Activated T-cell treated with anti-CD3 and anti-CD28 coated beads, Interleukin-2, amount 50 U/mL, for 24 hours (primary cell): ENCODE data around the gene FEM1C.

Source experiments
- DNase-seq: peaks from one replicate; pipeline ENCODE4 v3.0.0-alpha.2; 2020
- H3K27ac Mint-ChIP-seq: 2 replicates; pipeline ENCODE4 v1.8.0; 2020; ENCODE audit warnings: mild to moderate bottlenecking, mixed read lengths
- H3K27me3 Mint-ChIP-seq: 2 replicates; pipeline ENCODE4 v1.8.0; 2020; ENCODE audit warnings: mixed read lengths
- H3K36me3 Mint-ChIP-seq: 2 replicates; pipeline ENCODE4 v1.8.0; 2020; ENCODE audit warnings: low read depth, mixed read lengths
- H3K4me1 Mint-ChIP-seq: 2 replicates; pipeline ENCODE4 v1.8.0; 2020; ENCODE audit warnings: low read depth, mixed read lengths
- H3K4me3 Mint-ChIP-seq: 2 replicates; pipeline ENCODE4 v1.8.0; 2020; ENCODE audit warnings: mild to moderate bottlenecking, moderate library complexity, mixed read lengths
- H3K9me3 Mint-ChIP-seq: 2 replicates; pipeline ENCODE4 v1.8.0; 2020; ENCODE audit warnings: mixed read lengths

Gene FEM1C

DNA sequence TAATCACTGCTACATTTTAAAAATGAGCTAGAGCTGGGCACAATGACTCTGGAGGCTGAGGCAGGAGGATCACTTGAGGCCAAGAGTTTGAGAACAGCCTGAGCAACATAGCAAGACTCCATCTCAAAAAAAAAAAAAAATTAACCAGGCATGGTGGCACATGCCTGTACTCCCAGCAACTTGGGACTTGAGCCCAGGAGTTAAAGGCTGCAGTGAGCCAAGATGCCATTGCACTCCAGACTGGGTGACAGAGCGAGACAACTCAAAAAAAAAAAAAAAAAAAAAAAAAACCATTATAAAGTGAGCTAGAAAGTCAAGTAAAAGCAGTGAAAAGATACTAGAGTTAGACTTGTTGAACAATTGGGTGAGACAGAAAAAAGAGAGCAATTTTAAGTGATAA lies 28.2 kb downstream of the FEM1C start:
- Mint-ChIP-seq H3K4me3 (no peak overlapping the region), H3K27me3 (no peaks in the 10 kb centered on the region), H3K36me3 (peaks cover 27% of the 10 kb centered on the region), H3K27ac (no peak overlapping the region), H3K4me1 (peaks cover 10% of the 10 kb centered on the region), H3K9me3 (peaks cover 10% of the 10 kb centered on the region)
- no peak for DNase-seq

DNA sequence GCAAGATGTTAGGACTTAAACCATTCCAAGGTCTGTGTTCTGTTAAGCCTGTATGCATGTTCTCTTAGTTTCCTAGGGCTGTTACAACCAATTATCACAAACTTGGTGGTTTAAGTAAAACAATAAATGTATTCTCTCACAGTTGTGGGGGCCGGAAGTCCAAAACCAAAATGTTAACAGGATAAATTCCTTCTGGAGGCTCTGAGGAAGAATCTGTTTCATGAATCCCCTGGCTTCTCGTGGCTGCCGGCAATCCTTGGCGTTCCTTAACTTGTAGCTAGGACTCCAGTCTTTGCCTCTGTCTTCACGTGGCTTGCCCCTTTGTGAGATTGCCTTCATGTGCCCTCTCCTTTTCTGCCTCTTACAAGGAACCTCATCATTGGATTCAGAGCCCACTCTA lies 30.4 kb downstream of the FEM1C start:
- H3K4me1 Mint-ChIP-seq, result no peaks in the 10 kb centered on the region
- peaks cover 13% of the 10 kb centered on the region for H3K36me3 Mint-ChIP-seq
- no peak overlapping the region for H3K4me3 Mint-ChIP-seq
- no peak overlapping the region for H3K27ac Mint-ChIP-seq
- H3K27me3 Mint-ChIP-seq, result no peaks in the 10 kb centered on the region
- H3K9me3 Mint-ChIP-seq, result peaks cover 10% of the 10 kb centered on the region
- DNase-seq, result no peak

DNA sequence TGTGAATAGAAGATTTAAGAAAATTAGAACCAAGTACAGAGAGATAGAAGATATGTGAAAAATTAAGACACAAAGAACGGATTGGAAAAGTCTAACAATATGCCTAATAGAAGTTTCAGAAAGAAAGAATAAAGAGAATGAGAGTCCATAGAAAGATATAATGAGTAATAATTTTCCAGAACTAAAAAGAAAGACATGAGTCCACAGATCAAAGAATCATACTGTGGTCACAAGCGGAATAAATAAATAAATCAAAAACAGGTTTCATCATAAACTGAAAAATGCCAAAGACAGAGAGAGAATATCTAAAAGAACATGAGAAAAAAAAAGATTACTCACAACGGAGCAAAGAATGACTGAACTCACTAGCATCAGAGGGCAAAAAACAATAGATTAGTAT lies 32.9 kb downstream of the FEM1C start:
- Mint-ChIP-seq H3K9me3 (peaks cover 10% of the 10 kb centered on the region), H3K27me3 (no peaks in the 10 kb centered on the region)

DNA sequence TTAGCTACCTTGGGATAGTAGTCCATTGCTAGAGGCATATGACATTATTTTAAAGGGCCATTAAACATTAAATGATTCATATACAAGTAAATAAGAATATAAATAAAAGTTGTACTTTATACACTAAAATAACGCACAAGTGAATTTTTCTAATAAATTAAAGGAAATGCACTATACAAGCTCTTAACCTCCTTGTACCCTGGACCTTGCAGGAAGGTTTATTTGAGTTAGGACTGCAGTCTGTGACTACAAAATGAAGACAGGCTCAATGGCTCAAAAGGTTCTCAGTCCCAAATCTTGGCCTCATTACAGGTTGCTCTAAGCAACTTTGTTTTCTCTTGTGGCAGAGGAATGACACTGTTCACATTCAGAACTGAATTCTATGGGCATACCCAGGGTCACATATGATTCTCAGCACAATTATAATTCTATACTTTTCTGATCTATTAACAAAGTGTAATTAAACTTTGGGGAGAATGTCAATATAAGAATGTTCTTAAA lies 34.4 kb downstream of the FEM1C start:
- Mint-ChIP-seq H3K4me3 (no peak overlapping the region), H3K27me3 (peaks cover 3% of the 10 kb centered on the region), H3K4me1 (no peaks in the 10 kb centered on the region), H3K9me3 (peaks cover 10% of the 10 kb centered on the region), H3K36me3 (no peaks in the 10 kb centered on the region), H3K27ac (no peak overlapping the region)
- DNase-seq, result no peak

More for the DNA sequence above, 32.9 kb downstream of the FEM1C start:
- no peak overlapping the region for H3K4me3 Mint-ChIP-seq
- no peaks in the 10 kb centered on the region for H3K36me3 Mint-ChIP-seq
- H3K27ac Mint-ChIP-seq, result no peak overlapping the region
- no peaks in the 10 kb centered on the region for H3K4me1 Mint-ChIP-seq
- no peak for DNase-seq

DNA sequence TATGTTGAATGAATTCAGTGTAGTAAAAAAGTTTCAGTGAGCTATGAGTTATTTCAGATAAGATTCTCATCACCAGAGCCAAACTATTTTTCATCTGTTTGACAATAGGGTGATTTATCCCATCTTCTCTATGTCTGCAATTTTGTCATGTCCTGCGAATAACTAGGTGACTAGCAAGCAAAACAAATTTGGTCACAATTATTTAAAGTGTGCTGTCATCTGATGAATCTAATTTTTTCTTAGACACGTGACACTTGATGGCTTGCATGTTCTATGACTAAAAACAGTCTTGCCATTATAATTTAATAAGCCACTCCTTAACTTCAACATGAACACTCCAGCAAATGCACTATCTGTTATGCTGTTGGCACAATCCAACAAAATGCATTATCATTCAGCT lies 35.0 kb downstream of the FEM1C start:
- Mint-ChIP-seq H3K4me3 (no peak overlapping the region), H3K36me3 (no peaks in the 10 kb centered on the region), H3K27me3 (peaks cover 3% of the 10 kb centered on the region), H3K27ac (no peak overlapping the region), H3K9me3 (peaks cover 10% of the 10 kb centered on the region), H3K4me1 (no peaks in the 10 kb centered on the region)
- DNase-seq, result no peak

DNA sequence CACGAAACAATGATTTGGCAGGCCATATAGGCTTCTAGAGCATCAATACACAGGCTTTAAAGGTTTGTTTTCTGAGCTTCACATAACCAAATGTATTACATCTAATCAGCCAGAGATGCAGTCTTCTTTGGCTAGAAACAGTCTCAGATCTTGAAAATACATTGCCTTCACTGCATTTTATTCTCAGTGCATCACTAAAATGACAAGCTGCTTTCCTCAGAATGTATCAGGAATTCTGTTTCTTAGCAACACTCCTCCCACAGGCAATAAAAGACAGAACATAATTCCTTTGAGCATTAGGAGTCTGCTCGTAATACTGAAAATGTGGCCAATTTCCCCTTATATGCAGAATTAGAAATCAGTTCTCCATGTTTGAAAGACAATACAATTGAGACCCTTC lies 36.9 kb downstream of the FEM1C start:
- no peak for DNase-seq
- H3K9me3 Mint-ChIP-seq, result peaks cover 5% of the 10 kb centered on the region

DNA sequence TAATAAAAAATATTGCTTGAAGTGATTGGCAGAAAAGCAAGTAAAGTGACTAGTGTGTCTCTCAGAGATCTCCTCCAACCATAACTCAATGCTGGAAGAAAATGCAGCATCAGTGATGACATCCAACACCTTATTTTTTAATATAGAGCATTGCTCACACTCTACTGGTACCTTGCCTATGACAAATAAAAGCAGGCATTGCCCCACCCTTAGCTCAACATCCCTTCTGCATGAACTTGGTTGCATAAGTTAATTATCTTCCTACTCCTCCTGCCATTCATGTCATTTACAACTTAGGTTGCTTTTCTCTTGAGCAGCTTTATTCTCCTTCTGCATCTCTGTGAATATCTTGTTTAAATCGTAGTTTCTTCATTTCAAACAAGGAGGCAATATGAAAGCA lies 41.2 kb downstream of the FEM1C start:
- no peak for DNase-seq
- no peak overlapping the region for H3K4me3 Mint-ChIP-seq
- no peaks in the 10 kb centered on the region for H3K4me1 Mint-ChIP-seq
- peaks cover 5% of the 10 kb centered on the region for H3K27me3 Mint-ChIP-seq
- no peak overlapping the region for H3K27ac Mint-ChIP-seq
- H3K9me3 Mint-ChIP-seq, result peaks cover 2% of the 10 kb centered on the region
- H3K36me3 Mint-ChIP-seq, result no peaks in the 10 kb centered on the region

More for the DNA sequence above, 36.9 kb downstream of the FEM1C start:
- no peak overlapping the region for H3K4me3 Mint-ChIP-seq
- no peaks in the 10 kb centered on the region for H3K36me3 Mint-ChIP-seq
- peaks cover 3% of the 10 kb centered on the region for H3K27me3 Mint-ChIP-seq
- no peak overlapping the region for H3K27ac Mint-ChIP-seq
- no peaks in the 10 kb centered on the region for H3K4me1 Mint-ChIP-seq

DNA sequence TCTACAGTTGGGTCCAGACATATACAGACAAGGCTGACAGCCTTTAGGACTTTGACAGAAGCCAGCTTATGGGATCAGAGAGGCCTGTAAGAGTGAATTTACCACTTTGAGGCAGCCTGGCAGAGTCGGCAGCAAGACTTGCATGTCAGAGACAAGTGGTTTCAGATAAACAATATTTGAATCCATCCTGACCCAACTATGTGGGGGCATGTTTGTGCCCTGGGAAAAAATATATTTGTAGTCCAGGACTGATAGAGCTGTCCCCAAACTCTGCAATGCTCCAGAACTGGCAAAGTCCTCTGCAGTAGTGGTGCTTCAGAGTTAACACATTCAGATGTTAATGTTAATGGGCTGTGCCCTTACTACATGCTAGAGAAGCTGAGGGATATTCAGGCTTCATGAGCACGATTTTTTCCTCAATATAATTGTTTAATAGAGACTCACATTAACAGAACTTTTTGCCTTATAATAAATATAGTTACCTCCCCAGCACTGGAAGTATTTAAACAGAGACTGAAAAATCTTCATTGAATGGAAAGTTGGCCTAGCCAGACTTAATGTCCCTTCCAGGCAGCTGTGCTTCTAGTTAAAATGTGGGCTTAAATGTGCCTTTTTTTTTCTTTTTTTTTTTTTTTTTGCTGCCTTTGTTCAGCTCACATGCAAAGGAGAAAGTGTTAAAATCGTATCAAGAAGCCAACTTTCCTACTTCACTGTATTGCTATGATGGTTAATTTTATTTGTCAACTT lies 42.9 kb downstream of the FEM1C start:
- H3K36me3 Mint-ChIP-seq, result no peaks in the 10 kb centered on the region
- no peak overlapping the region for H3K27ac Mint-ChIP-seq
- DNase-seq, result no peak
- H3K9me3 Mint-ChIP-seq, result peaks cover 2% of the 10 kb centered on the region
- no peak overlapping the region for H3K4me3 Mint-ChIP-seq
- H3K4me1 Mint-ChIP-seq, result no peaks in the 10 kb centered on the region
- H3K27me3 Mint-ChIP-seq, result peaks cover 13% of the 10 kb centered on the region

DNA sequence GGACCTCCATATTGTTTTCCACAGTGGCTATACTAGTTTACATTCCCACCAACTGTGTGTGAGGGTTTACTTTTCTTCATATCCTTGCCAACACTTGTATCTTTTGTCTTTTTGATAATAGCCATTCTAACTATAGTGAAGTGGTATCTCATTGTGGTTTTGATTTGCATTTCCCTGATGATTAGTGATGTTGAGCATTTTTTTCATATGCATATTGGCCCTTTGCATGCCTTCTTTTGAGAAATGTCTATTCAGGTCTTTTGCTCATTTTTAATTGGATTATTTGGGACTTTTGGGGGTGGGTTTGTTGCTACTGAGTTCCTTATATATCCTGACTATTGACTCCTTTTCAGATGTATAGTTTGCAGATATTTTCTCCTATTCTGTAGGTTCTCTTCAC lies 44.4 kb downstream of the FEM1C start:
- Mint-ChIP-seq H3K27me3 (peaks cover 19% of the 10 kb centered on the region), H3K9me3 (peaks cover 2% of the 10 kb centered on the region), H3K27ac (no peak overlapping the region), H3K4me3 (no peak overlapping the region), H3K4me1 (no peaks in the 10 kb centered on the region), H3K36me3 (no peaks in the 10 kb centered on the region)
- DNase-seq, result no peak

DNA sequence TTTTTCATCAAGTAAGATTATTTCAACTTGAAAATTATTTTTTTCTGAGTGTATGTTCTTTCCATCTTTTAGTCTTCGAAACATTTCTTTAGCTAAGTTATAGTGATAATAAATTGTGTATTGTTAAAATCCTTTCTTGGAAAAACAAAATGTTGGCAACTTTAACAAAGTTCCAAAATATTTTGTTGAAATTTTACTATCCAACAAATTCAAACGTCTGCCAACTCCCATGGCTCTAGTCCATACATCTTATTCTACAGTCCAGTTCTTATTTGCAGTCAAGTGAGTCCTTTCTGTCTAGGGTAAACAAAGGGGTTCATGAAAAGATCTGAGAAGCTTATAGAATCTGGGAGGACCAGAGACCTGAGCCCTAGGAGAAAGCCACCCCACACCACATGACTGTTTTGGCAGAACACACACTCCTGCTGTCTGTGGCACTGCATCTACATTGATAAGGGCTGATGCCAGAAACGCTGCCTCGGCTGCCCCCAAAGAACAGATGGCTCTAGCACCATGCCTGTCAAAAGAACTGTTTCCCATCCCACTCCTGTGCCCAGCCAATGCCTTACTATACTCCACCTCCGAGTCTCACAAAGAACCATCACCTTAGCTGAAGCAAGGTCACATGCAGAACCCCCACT lies 47.5 kb downstream of the FEM1C start:
- Mint-ChIP-seq H3K9me3 (no peaks in the 10 kb centered on the region), H3K27ac (no peak overlapping the region), H3K4me1 (no peaks in the 10 kb centered on the region), H3K4me3 (no peak overlapping the region), H3K27me3 (peaks cover 44% of the 10 kb centered on the region), H3K36me3 (no peaks in the 10 kb centered on the region)
- DNase-seq, result no peak

DNA sequence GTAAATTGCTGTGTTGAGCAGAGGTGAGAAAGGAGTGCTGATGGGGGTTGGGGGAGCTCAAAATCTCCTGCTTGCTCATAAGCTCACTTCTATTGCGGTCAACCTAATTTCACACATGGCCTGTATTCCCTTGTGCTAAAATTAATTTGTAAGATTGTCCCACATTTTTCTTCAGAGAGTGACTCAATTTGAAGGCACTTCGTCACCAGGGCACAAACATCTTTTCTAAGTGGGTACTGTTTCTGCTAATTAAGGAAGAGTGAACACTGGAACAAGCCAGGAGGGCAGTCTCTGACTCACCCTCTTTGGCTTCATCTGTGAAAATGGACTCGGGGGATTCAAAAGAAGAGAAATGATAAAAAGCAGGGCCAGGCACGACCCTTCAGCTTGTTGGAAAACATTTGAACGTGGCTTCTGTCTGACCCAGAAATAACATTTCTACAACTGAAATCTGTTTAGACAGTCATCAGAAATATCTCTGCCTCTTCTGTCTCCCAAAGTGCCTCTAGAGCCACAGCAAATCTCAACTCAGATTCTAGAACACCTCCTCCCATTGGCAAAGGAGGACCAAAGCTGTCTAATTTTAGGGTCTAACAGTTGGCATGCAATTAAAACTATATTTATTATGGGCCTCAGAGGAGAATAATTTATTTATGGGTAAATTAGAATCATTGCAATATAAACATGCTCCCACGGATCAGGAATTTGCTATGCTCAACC lies 49.8 kb downstream of the FEM1C start:
- no peaks in the 10 kb centered on the region for H3K36me3 Mint-ChIP-seq
- DNase-seq, result no peak
- peaks cover 6% of the 10 kb centered on the region for H3K4me1 Mint-ChIP-seq
- no peak overlapping the region for H3K27ac Mint-ChIP-seq
- H3K4me3 Mint-ChIP-seq, result no peak overlapping the region
- H3K27me3 Mint-ChIP-seq, result peaks cover 46% of the 10 kb centered on the region
- no peaks in the 10 kb centered on the region for H3K9me3 Mint-ChIP-seq

DNA sequence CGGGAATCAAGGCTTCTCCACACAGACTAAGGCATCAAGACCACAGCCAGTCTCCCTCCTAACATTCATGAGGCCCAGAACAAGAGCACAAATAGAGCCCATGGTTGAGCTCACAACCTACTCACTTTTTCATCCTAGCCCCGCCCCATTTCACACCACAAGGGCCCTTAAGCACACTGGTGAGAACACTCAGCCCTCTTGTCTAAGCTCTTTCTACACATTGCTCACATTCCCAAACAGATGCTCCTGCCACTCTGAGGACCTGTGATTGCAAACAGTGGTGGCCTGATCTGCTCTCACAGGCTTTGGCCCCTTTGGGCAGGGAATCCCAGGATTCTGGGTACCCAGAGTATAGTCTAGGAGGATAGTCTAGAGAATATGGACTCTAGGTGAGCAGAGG lies 54.0 kb downstream of the FEM1C start:
- Mint-ChIP-seq H3K9me3 (no peaks in the 10 kb centered on the region), H3K4me1 (peaks cover 39% of the 10 kb centered on the region), H3K27me3 (peaks cover 33% of the 10 kb centered on the region), H3K4me3 (no peak overlapping the region), H3K36me3 (no peaks in the 10 kb centered on the region), H3K27ac (no peak overlapping the region)
- no peak for DNase-seq

DNA sequence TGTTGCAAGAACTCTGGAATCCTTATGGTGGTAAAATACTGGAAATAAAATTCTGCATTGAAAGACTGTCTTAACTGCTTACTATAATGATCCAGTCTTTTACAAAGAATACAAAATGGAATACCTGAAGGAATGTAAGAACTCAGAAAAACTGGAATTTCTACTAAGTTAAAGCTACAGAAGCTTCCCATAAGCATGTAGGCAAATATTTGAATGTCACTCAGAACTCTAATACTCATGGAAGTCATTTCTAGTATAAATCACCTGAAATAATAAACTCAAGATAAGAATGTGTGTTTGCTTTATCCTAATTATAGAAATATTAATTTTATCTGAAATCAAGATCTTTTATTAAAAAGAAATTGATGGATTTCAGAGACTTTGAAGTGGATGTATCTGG lies 54.8 kb downstream of the FEM1C start:
- no peak for DNase-seq
- Mint-ChIP-seq H3K4me3 (no peak overlapping the region), H3K27me3 (peaks cover 27% of the 10 kb centered on the region), H3K9me3 (no peaks in the 10 kb centered on the region), H3K4me1 (peaks cover 40% of the 10 kb centered on the region), H3K36me3 (no peaks in the 10 kb centered on the region), H3K27ac (no peak overlapping the region)

DNA sequence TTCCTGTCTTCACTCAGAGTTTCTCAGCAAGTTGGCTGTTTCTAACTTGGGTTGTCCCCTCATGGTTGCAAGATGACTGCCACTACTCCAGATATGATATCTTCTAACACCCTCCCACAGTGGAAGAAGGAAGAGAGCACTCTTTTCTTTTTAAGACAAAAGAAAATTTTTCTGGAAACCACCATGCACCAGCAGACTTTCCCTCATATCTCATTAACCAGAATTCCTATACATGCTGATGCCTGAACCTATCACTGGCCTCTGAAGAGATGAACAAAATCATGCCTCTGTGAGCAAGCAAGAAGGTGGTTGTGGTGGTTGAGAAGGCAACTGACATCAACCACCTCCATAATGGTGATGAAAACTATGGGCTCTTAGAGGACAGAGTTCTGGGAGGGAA lies 56.8 kb downstream of the FEM1C start:
- Mint-ChIP-seq H3K9me3 (no peaks in the 10 kb centered on the region), H3K36me3 (no peaks in the 10 kb centered on the region), H3K27ac (peak overlapping the region; percentile 77), H3K27me3 (peaks cover 10% of the 10 kb centered on the region), H3K4me3 (no peak overlapping the region), H3K4me1 (peaks cover 46% of the 10 kb centered on the region)
- no peak for DNase-seq

DNA sequence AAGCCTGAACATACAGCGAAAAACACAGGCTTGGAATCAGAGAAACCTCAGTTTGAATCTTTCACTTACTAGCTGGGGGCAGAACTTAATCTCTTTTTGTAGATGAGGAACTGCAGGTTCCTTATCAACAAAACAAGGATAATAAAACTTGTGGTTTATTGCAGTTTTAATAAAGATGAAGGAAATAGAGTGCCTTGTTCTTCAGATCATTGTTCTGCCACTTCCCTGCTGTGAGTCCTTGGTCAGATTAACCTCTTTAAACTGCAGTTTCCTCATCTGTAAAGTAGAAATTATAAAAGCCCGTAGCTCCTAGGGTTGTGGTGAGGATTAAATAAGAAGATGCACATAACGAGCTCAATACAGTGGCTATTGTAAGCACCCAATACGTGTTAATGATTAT lies 57.4 kb downstream of the FEM1C start:
- peaks cover 9% of the 10 kb centered on the region for H3K27me3 Mint-ChIP-seq
- no peaks in the 10 kb centered on the region for H3K36me3 Mint-ChIP-seq
- no peak overlapping the region for H3K4me3 Mint-ChIP-seq
- H3K27ac Mint-ChIP-seq, result peak overlapping the region; percentile 77
- no peak for DNase-seq
- peaks cover 46% of the 10 kb centered on the region for H3K4me1 Mint-ChIP-seq
- H3K9me3 Mint-ChIP-seq, result no peaks in the 10 kb centered on the region
